ENCODE results near the gene AQP12B.

Gene AQP12B

DNA sequence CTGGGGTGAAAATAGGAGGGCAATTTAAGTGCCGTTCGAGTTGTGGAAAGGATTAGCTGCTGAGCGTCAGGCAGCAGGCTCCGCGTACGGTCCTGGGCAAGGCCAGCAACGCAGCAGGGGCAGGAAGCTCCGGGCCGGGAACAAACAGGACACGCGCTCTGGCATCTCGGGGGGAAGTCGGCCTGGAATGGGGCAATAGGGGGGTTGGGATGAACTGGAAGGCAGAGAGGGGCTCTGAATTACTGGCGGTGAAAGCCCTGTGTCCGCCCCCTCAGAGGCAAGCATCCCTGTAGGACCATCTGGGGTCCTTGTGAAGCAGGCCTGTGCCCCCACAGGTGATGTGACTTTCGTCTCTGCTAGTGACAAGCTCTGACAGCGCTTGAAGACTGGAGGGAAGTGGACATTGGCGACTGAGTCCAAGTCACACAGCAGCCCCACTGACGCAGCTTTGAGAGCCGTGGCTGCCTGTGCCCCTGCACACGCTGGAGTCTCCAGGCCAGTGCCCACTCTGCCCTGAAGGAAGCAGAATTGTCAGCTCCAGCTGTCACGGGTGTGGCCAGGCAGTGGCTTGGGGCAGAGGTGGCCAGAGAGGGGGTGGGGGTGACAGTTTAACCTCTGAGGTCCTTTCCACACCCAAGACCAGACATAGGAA, 35.1 kb downstream of the AQP12B start:
- DNase-seq (ENCODE audit: low read depth) = no peak

DNA sequence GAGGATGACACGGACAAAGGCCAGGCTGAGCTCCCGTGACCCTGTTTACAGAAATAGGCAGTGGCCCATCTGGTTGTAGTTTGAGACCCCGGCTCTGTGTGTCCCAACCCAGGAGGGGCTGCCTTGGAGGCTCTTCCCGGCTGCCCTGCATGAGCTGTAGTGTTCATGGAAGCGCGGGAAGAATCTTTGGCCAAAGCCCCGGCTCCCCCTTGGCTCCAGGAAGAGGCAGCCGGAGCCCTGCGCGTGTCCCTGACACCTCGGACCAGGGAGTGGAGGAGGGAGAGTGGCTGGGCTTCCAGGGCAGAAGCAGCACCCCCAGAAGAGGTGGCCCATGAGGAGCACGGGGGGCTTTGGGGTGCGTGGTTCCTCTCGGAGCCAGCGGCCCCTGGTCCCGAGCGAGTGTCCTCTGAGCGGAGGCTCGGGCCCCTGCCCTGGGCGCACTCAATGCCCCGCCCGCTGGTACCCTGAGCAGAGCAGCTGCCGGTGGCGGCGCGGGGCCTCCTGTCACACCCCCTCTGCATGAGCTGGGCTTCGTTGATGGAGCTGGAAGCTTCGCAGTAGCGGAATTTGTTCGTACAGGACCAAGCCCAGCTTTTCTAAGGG, 35.7 kb downstream of the AQP12B start:
- DNase-seq (ENCODE audit: low read depth) = no peak

DNA sequence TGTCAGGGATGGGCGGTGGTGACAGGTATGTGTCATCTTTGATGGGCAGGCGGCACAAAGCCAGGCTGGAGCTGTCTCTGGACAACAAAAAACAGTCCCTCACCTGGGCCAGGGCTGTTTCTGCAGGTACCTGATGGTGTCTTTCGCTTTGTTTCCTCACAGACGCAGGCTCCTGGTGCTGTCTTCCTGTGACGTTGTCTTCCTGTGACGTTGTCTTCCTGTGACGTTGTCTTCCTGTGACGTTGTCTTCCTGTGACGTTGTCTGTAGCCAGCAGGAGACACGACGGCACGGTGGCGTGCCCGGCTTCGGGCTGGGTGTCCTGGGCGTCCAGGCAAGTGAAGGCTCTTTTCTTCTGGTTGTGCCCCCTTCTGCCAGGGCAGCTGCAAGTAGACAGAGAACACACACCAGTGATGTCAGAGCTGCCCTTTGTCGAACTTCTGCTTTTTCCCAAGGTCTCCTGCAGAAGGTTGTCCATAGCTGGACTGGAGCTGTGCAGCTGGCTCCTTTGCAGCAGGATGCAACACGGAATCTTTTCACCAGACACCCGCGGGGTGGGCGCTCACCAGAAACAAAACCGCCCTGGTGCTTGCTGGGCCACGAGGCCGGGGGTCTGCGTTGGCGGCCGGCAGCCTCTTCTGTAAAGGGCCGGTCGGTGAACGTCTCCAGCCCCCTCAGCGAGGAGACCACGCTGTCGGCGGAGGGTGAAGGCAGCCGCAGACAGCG, 36.3 kb downstream of the AQP12B start:
- DNase-seq (ENCODE audit: low read depth) = no peak

DNA sequence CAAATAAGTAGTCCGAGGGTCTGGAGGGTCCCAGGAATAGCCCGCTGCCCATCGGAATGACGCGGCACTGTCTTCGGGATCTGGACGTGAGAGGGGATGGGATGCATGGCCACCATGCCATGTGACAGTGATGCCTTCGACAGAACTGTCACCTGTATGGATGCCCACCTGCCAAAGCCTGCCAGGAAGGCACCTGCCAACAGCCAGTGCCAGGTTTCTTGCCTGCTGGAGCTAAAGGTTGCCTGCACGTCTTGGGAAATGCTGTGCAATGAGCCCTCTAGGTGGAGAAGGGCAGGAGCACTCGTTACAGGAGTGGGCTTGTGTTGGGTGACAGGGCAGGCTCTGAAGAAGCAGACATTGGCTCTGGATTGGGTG, 36.9 kb downstream of the AQP12B start:
- no peak for DNase-seq (ENCODE audit: low read depth)

DNA sequence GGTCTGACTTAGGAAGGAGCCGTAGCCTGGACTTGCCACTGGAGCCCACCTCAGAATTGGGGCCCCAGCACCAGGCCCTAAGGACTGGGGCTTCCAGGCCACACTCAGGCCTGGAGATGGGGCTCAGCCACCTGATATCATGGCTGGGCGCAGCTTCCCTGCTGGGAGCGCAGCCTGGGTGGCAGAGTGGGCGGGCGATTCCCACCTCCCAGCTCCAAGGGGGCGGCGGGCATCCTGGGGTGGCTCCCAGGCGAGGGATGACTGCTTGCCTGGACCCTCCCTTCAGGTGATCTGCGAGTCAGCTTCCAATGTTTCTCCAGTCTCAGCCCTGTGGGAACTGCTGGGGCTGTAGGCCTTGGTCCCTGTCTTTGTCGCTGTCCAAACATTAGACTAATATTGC, 37.3 kb downstream of the AQP12B start:
- no peak for DNase-seq (ENCODE audit: low read depth)

DNA sequence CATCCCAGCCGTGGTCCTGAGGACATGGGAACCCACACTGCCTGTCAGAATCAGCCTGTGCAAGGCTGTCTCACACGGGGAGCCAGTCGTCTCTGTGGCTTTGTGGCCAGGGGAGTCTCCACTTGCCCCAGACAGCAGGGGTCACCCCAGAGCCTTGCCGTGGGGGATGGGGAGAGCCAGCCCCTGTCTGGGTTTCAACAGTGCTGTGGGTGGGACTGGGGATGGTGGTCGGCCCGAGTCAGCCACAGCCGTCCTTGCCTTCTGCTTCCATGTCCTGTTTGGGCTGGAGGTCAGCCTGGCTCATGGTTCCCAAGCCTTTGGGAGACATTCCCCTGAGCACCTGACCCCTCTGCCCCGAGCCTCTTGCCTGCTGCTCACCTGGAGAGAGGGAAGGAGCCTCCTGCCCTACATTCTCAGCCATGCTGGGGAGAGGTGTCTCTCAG, 37.8 kb downstream of the AQP12B start:
- DNase-seq (ENCODE audit: low read depth) = no peak

DNA sequence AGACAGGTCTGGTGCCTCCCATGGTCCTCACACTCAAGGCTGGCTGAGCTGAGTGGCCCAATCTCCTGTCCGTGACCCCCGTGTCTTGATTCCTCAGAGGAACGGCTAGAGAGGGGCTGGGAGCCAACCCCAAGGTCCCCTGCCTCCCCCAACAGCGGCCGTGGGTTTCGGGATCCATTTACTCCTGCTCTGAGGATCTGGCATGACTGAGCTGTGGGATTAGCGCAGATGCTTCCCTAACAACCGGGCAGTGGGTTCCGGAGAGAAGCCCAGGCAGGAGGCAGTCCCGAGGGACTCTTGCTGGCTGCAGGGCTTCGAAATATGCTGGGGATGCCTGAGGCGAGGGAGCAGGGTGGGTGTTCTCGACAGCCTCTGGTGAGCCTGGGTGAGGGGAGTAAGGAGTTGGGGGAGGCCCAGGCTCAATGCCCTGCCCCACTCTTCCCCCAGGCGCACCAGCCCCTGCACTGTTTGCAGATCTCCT, 38.5 kb downstream of the AQP12B start:
- DNase-seq (ENCODE audit: low read depth) = no peak

DNA sequence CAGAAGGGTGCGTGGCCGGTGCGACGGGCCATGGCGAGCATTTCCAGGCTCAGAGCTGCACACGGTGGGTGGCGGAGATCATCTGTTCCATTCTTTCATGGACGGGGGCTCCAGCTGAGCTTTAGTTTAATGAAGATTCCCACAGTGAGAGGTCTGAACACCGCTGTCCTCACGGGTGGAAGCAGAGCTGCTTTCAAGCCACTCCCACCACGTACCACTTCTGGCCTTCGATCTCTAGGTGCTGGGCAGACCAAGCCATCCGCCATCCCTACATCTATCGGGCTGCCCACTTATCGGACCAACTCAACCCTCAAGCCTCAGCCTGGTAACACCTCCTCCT, 38.9 kb downstream of the AQP12B start:
- DNase-seq (ENCODE audit: low read depth) = no peak

DNA sequence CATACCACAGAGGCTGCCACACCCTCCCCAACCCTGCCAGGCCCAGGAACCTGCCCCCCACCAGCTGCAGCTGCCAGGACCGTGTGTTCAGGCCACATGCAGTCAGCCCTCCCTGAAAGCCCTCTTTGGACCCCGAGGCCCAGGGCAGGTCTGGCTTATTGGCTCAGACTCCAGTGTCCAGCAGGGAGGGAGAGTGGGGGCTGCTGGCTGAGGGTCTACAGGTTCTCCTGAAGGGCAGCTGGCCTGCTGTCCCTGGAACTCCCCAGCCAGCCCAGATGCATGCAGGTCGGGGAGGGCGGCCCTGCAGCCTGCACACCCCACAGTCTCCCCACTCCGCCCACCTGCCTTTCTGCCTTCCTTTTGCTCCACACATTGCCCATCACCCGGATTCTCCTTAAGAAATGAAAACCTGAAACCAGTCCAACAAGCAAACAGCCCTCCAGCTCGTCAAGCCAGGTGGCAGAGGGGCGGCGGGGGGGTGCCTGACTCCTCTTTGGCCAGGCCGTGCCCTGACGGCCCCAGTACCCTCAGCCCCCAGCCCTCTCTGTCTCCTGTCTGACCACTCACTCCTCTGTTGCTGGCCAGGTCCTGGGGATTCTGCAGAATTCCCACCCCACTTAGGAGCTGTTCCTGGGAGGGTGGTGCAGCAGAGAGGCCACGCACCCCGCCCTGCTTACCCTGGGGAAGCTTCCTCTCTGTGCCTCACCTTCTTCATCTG, 39.4 kb downstream of the AQP12B start:
- DNase-seq (ENCODE audit: low read depth) = no peak

DNA sequence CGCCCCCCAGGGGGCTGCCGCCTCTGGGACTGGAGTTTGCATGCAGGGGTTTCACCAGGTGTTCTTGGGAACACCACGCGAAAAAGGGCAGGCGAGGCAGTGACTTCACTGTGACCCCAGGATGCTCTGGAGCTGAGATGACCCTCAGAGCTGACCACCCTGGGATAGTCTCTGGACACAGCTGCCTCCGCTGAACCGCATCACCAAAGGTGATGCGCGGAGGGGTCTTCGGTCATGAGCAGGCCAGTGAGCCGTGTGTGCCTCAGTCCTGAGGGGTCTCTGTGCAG, 39.9 kb downstream of the AQP12B start:
- no peak for DNase-seq (ENCODE audit: low read depth)

DNA sequence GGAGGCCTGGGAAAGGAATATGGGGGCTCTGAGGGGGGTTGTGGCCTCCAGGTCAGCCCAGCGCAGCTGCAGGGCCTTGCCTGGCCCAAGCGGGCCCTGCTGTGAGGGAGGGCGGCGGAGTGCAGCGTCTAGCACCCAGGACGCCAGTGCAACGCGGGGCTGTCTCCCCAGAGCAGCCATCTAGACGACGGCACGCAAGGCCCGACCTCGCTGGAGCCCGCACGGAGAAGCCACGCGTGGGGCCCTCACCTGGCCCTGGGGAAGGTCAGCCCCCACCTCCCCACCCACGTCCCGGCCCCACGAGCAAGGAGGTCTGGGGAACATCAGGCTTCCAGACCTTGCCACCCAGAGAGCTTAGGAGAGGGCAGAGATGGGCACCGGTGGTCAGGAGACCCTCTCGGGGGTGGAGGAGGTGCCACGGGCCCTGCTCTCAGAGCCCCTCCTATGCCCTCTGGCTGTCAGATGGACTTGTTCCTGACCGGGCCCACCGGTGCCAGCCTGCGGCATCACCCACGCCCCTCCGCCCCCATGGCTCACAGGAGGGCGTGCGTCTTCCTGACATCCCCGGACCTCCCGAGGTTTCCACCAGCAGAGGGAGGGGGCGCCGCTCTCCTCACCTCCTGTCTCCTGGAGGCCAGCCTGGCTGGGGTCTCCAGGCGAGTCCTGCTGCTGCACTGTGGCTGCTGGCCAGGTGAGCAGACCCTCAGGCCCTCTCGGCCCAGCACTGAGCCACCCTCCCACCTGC, 40.5 kb downstream of the AQP12B start:
- no peak for DNase-seq (ENCODE audit: low read depth)

DNA sequence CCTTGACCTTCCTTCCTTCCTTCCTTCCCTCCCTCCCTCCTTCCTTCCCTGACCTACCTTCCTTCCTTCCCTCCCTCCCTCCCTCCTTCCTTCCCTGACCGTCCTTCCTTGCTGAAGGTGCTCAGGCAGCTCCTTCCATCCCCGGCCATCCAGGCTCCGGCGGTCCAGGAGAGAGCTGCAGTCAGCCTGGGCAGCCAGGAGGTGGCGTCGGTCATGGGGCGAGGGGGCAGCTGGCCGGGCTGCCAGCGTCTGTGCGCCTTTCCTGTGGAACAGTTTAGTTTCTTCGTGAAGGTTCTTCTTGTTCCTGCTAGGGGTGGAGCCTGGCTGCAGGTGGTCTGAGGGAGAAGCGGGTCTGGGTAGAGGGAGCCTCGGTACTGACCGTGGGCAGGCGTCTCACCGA, 41.7 kb downstream of the AQP12B start:
- DNase-seq (ENCODE audit: low read depth) = no peak

DNA sequence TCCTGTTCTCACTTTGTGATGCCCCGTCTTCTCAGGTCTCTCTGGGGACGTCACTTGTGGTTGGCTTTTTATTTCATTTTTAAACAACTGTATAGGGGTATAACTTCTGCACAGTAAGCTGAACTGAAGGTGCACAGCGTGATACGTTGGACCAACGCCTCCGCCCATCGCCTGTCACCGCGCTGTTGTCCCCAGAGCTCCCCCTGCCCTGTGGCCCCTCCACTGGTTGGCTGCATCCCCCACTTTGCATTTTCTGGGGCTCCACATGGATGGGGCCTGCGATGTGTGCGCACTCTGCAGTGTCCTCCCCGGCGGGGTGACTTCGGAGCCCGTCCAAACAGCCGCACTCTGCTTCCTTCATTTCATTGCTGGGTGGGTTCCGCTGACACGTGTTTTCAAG, 43.1 kb downstream of the AQP12B start:
- no peak for DNase-seq (ENCODE audit: low read depth)

DNA sequence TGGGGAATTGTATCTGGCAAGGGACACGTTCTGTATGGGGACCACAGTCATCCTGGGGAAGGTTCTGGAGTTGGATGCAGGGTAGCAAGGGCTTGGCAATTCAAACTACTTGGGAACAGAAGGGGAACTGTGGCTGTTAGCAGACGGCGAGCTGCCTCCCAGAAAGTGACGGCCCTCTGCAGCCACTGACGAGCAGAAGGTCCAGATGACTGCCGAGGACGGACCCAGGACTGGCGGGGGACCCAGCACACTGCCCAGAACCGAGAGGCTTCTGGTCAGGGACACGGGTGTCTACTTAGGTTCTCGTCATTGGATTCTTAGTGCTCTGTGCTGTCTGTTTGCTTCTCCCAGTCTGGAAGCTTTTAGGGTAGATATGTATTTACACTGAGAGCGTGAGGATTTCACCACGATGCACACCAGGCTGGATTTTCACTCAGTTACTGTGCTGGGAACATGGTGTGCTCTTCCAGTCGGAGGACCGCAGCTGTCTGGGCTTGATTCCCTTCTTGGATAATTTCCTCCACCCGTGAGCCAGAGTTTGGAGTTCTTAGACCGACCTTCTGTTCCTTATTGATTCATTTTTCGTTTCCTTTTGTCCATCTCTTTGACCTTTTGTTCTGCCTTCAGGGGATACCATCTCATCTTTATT, 44.0 kb downstream of the AQP12B start:
- DNase-seq (ENCODE audit: low read depth) = no peak

DNA sequence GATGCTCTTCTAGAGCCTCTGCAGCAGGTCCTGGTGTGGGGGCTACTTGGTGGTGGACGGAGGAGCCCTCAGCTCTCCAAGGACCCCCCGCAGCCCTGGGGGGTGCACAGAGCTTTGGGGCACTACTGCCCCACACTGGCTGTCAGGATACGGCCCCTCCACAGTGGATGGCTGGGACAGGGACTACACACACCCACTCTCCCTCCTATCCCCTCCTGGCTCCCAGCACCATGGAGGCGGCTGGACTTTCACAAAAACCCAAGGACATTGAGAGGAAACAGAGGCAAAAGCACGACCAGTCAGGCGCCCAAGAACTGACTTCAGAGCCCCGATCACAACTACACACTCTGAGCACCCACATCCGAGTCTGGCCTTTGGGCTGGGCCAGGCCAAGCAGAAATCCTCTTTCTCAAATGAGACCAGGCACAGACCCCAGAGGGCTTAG, 44.8 kb downstream of the AQP12B start:
- DNase-seq (ENCODE audit: low read depth) = no peak

DNA sequence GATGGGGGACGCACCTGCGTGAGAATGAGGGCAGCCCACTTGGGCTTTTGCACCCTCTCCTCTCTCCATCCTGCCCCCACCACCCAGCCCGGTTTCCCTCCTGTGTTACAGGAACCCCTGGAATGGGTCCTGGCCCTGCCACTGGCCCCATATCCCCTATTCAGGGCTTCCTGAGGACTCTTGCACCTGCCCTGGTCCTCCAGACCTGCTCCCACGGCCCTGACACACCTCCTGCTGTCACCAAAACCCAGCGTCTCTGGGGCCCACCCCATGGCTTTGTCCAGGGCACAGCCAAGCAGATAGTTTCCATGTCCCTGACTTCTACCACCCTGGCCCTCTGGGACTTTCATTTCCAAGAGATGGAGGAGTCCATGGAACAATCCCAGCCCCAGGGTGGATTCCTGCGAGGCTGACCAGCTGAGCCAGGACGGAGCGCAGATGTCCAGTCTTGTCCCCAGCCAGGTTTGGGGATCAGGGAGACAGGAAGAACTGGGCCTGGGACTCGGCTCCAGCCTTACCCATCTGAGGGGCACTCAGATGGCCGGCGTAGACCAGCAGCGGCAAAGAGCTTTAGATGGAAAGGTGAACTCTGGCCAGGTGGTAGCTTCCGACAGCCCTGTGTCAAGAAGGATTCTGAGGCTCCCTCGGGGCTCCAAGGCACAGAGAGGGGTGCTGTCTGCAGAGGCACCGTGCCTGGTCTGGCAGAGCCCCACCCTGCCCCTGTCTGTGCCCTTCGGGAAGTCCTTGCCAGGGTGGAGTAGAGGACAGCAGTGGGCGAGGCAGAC, 45.4 kb downstream of the AQP12B start:
- no peak for DNase-seq (ENCODE audit: low read depth)

DNA sequence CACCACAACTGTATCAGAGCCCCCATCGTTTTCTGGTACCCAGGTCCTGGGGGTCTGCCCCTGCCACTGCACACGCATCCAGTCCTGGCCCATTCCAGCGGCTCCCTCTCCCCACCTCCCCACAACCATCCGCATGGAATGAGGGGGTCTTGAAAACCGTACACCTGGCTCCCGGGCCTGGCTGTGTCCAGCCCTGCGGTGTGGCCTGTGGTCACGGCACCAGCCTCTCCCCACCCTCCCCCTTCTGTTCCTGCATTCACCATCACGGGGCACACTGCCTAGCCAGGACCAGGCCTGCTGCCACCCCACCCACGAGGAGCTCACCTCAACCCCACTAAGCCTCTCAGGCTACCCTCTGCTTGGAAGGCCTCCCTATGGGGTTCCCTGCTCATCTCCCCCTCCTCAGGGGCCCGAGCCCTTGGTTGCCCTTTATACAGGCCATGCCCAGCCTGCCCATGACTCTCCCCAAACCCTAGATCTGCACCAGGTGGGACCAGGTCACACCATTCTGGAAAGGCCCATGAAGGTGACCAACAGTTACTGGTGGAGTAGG, 46.0 kb downstream of the AQP12B start:
- no peak for DNase-seq (ENCODE audit: low read depth)

DNA sequence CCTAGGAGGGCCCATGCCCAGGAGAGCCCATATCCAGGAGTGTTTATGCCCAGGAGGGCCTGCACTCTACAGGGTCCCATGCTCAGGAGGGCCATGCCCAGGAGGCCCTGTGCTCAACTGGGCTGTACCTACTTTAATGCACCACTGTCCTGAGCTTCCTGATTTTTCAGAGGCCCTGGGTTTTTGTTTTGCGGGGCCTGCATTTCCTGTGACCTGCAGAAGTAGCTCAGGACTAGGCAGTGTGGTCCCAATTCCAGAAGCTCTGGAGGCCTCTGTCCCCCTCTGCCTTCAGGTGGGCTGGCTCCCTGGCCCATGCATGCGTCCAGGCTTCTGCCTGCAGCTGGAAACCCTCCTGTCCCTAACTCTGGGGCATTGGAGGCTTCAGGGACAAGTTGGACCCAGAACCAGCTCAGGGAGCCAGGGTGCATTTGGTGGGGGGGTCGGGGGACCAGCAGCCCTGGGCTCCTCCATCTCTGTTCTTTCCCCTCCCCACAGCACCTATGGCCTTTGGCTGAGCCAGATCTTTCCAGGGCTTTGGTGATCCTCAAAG, 46.6 kb downstream of the AQP12B start:
- DNase-seq (ENCODE audit: low read depth) = no peak

DNA sequence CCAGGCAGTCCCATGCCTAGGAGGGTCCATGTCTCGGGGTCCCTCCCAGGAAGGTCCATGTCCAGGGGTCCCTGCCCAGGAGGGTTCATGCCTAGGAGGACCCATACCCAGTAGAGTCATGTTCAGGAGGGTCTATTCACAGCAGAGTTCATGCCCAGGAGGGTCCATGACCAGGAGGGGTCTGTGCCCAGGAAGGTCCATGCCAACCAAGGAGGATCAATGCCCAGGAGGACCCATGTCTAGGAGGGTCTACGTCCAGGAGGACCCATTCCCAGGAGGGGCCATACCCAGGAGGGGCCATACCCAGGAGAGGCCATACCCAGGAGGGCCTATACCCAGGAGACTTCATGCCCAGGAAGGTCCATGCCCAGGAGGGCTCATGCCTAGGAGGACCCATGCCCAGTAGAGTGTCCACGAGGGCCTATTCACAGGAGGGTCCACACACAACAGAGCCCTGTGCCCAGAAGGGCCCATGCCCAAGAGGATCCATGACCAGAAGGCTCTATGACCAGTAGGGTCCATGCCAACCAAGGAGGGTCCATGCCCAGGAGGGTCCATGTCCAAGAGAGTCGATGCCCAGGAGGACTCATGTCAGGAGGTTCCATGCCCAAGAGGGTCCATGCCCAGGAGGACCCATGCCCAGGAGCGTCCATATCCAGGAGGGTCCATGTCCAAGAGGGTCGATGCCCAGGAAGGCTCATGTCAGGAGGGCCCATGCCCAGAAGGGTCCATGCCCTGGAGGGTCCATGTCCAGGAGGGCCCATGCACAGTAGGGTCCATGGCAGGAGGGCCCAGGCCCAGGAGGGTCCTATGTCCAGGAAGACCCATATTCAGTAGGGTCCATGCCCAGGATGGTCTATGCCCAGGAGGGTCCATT, 47.3 kb downstream of the AQP12B start:
- DNase-seq (ENCODE audit: low read depth) = no peak

Measured in activated T-cell treated with anti-CD3 and anti-CD28 coated beads for 24 hours (primary cell).